HCT116 (cell line): ENCODE results near the gene NAGLU. TPM values are rescaled to one million over a fixed set of nuclear protein-coding genes. Genes with fewer than 3 reads are reported as not detected.

ENCODE experiments used
- ATAC-seq: fragments of 200-7000 bp; cut with Tn5 transposase; 2 replicates; pipeline ENCODE4 v1.9.1; 2020; ENCODE audit warnings: mild to moderate bottlenecking, moderate library complexity
- BruUV-seq: library from RNA; stranded (reverse); fragments of 400-500 nt; replicated peaks from 2 replicates; lab custom pipeline; 2021; lab: Mats Ljungman, UMichigan
- CTCF ChIA-PET: fragments of 300-600 bp; sonication (Branson Sonifier 250); formaldehyde crosslinking; loops from one replicate; lab custom pipeline; 2021; ENCODE audit warnings: antibody characterized with exemption; lab: Charles Lee
- POLR2A ChIA-PET: fragments of 300-600, 350-600 bp; sonication (Branson Sonifier 250); formaldehyde crosslinking; loops from one replicate; lab custom pipeline; 2021; ENCODE audit warnings: antibody characterized with exemption; lab: Charles Lee
- RAD21 ChIA-PET, 2 experiments: fragments of 300-600 bp; sonication (Branson Sonifier 250); formaldehyde crosslinking; loops; one replicate each; lab custom pipeline; 2023; ENCODE audit warnings: low total read pairs in 2 of 2; ENCODE audit not compliant: uncharacterized antibody in 2 of 2, unreplicated experiment in 2 of 2, low non-redundant PET in 1 of 2; lab: Charles Lee
- DNase-seq: peaks from one replicate; pipeline ENCODE4 v3.0.0-alpha.2; 2010; ENCODE audit warnings: low read depth, low spot score
- H2AFZ ChIP-seq: fragments of 200-600 bp; shearing (Covaris generic), sonication (generic); 2 replicates; pipeline ENCODE4 v1.6.1; 2017; ENCODE audit warnings: low read depth, mixed run types, mixed read lengths, antibody characterized with exemption, low read length; ENCODE audit not compliant: poor library complexity, severe bottlenecking
- H3K27ac ChIP-seq: 2 replicates; pipeline ENCODE4 v1.5.1; 2012; ENCODE audit warnings: low read depth, low read length
- H3K27me3 ChIP-seq: fragments of 200-600 bp; sonication (generic); 2 replicates; pipeline ENCODE4 v1.6.1; 2016; ENCODE audit warnings: mixed run types, low read length, mixed read lengths; ENCODE audit not compliant: insufficient read depth
- H3K36me3 ChIP-seq, 2 experiments: fragments of 200-500 bp in 1 of 2; fragments of 200-600 bp in 1 of 2; sonication (Bioruptor generic) in 1 of 2; sonication (generic) in 1 of 2; 2 replicates each; pipeline versions ENCODE4 v1.5.1 to v1.6.1; 2014 to 2016; ENCODE audit warnings: low read length in 2 of 2, inconsistent platforms in 1 of 2, mixed read lengths in 1 of 2, mixed run types in 1 of 2; ENCODE audit not compliant: insufficient read depth in 2 of 2, control insufficient read depth in 1 of 2
- H3K4me1 ChIP-seq, 2 experiments: fragments of 200-600 bp in 1 of 2; sonication (generic) in 1 of 2; 2 replicates each; pipeline versions ENCODE4 v1.5.1 to v1.6.1; 2012 to 2017; ENCODE audit warnings: low read length in 2 of 2, inconsistent platforms in 1 of 2, mild to moderate bottlenecking in 1 of 2, mixed read lengths in 1 of 2, mixed run types in 1 of 2, moderate library complexity in 1 of 2; ENCODE audit not compliant: insufficient read depth in 2 of 2, control insufficient read depth in 1 of 2
- H3K4me2 ChIP-seq: fragments of 200-600 bp; sonication (generic); 2 replicates; pipeline ENCODE4 v1.6.1; 2017; ENCODE audit warnings: mixed run types, low read length, mixed read lengths
- H3K4me3 ChIP-seq, 2 experiments: fragments of 200-600 bp in 1 of 2; sonication (generic) in 1 of 2; replicated peaks in 1 of 2; 2 replicates each; pipeline ENCODE4 v1.5.1; 2011 to 2016; ENCODE audit warnings: low read length in 2 of 2, control low read depth in 1 of 2, low read depth in 1 of 2, mild to moderate bottlenecking in 1 of 2, mixed read lengths in 1 of 2, mixed run types in 1 of 2
- H3K79me2 ChIP-seq: fragments of 200-600 bp; sonication (generic); 2 replicates; pipeline ENCODE4 v1.6.1; 2017; ENCODE audit warnings: mild to moderate bottlenecking, mixed run types, low read length, moderate library complexity, mixed read lengths; ENCODE audit not compliant: insufficient read depth
- H3K9ac ChIP-seq: fragments of 200-600 bp; sonication (generic); 2 replicates; pipeline ENCODE4 v1.6.1; 2016; ENCODE audit warnings: low read length, mixed read lengths
- H3K9me2 ChIP-seq: fragments of 200-600 bp; sonication (generic), shearing (Covaris generic); 2 replicates; pipeline ENCODE4 v1.6.1; 2017; ENCODE audit warnings: mixed run types, mild to moderate bottlenecking, moderate library complexity; ENCODE audit not compliant: insufficient read depth
- H3K9me3 ChIP-seq, 2 experiments: fragments of 200-500 bp in 1 of 2; fragments of 200-600 bp in 1 of 2; sonication (Bioruptor generic) in 1 of 2; sonication (generic) in 1 of 2; 2 replicates each; pipeline ENCODE4 v1.6.1; 2014 to 2017; ENCODE audit warnings: low read length in 2 of 2, mixed read lengths in 2 of 2, inconsistent platforms in 1 of 2, low read depth in 1 of 2, mild to moderate bottlenecking in 1 of 2, mixed run types in 1 of 2, moderate library complexity in 1 of 2; ENCODE audit not compliant: control insufficient read depth in 1 of 2, insufficient read depth in 1 of 2
- H4K20me1 ChIP-seq: fragments of 200-600 bp; sonication (generic), shearing (Covaris generic); 2 replicates; pipeline ENCODE4 v1.6.1; 2017; ENCODE audit warnings: mixed run types, mild to moderate bottlenecking, moderate library complexity; ENCODE audit not compliant: insufficient read depth
- EZH2 ChIP-seq: fragments of 200-600 bp; sonication (generic); IDR thresholded peaks from 2 replicates; pipeline ENCODE4 v1.6.1; 2017; ENCODE audit warnings: antibody characterized with exemption, mixed run types
- EZH2phosphoT487 ChIP-seq: fragments of 200-600 bp; IDR thresholded peaks from 2 replicates; pipeline ENCODE4 v1.6.1; 2018; ENCODE audit warnings: antibody characterized with exemption, borderline replicate concordance
- SIN3A ChIP-seq: IDR thresholded peaks from 2 replicates; pipeline ENCODE4 v1.6.1; 2012; ENCODE audit warnings: low read depth
- SRF ChIP-seq: IDR thresholded peaks from 2 replicates; pipeline ENCODE4 v1.6.1; 2012; ENCODE audit warnings: low read depth
- YY1 ChIP-seq: IDR thresholded peaks from 2 replicates; pipeline ENCODE4 v1.6.1; 2011; ENCODE audit warnings: low read length, low read depth, moderate library complexity, mild to moderate bottlenecking; ENCODE audit not compliant: insufficient replicate concordance; ENCODE audit errors: extremely low read depth
- intact Hi-C: fragments of 100-400 bp; cut with micrococcal nuclease; formaldehyde crosslinking; loops from 2 replicates; pipeline ENCODE4 v1.10.0; 2022
- total RNA-seq: library from RNA; stranded (reverse); gene quantifications from one replicate; pipeline ENCODE4 v1.2.1, GENCODE V29; 2021; ENCODE audit not compliant: unreplicated experiment
- TF ChIP-seq, protein P1 (sequence below): IDR thresholded peaks from 2 replicates; pipeline ENCODE4 v1.6.1; 2012; ENCODE audit warnings: low read depth

The NAGLU gene
- total RNA-seq, 1 experiment from 2014 or later, result 17.7 TPM

DNA sequence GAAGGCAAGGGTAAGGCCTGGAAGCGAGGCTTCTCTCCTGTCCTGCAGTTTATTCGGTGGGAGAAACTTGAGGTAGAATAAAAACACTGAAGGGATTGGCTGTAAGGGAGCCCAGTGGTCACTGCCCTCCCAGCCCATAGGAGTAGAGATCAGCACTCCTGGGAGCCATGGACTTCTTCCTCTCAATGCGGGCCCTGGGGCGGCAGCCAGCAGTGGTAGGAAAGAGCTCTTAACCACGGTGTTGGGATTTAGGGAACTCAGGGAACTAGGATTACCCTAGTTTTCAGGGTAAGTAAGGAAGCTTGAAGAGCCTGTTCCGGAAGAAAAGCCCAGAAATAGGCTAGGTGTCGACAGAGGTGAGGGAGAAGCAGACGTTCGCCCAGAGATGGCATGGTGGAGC, 23.8 kb upstream of the NAGLU start:
- Histone ChIP-seq H3K9me3 (no peaks in the 10 kb centered on the region), H3K27me3 (no peaks in the 10 kb centered on the region), H3K4me1 (peaks cover 0 to 2% of the 10 kb centered on the region in 2 experiments; a peak in 1 of 4 replicates), H3K36me3 (peaks cover 9 to 16% of the 10 kb centered on the region in 2 experiments; a peak in 3 of 4 replicates), H3K4me2 (no peak overlapping the region), H3K4me3 (no peak overlapping the region), H3K9ac (no peak overlapping the region), H3K79me2 (no peaks in the 10 kb centered on the region), H2AFZ (no peak overlapping the region), H3K9me2 (no peaks in the 10 kb centered on the region), H4K20me1 (no peaks in the 10 kb centered on the region), H3K27ac (no peak overlapping the region)
- POLR2A ChIA-PET, result no interaction called here
- ATAC-seq, result no peak
- no peak for DNase-seq
- CTCF ChIA-PET, result no interaction called here
- intact Hi-C loops, result no loop called here
- BruUV-seq, result no TSS peak
- TF ChIP-seq YY1, result no peak
- TF ChIP-seq, protein P1, sequence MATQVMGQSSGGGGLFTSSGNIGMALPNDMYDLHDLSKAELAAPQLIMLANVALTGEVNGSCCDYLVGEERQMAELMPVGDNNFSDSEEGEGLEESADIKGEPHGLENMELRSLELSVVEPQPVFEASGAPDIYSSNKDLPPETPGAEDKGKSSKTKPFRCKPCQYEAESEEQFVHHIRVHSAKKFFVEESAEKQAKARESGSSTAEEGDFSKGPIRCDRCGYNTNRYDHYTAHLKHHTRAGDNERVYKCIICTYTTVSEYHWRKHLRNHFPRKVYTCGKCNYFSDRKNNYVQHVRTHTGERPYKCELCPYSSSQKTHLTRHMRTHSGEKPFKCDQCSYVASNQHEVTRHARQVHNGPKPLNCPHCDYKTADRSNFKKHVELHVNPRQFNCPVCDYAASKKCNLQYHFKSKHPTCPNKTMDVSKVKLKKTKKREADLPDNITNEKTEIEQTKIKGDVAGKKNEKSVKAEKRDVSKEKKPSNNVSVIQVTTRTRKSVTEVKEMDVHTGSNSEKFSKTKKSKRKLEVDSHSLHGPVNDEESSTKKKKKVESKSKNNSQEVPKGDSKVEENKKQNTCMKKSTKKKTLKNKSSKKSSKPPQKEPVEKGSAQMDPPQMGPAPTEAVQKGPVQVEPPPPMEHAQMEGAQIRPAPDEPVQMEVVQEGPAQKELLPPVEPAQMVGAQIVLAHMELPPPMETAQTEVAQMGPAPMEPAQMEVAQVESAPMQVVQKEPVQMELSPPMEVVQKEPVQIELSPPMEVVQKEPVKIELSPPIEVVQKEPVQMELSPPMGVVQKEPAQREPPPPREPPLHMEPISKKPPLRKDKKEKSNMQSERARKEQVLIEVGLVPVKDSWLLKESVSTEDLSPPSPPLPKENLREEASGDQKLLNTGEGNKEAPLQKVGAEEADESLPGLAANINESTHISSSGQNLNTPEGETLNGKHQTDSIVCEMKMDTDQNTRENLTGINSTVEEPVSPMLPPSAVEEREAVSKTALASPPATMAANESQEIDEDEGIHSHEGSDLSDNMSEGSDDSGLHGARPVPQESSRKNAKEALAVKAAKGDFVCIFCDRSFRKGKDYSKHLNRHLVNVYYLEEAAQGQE, result no peak
- no peak for TF ChIP-seq EZH2phosphoT487
- no peak for TF ChIP-seq SIN3A
- TF ChIP-seq EZH2, result no peak
- no peak for TF ChIP-seq SRF
- RAD21 ChIA-PET, result no interaction called here
